Measurements from ENCODE around the gene RHBDF1. TPM values are rescaled to one million over a fixed set of nuclear protein-coding genes. Genes with fewer than 3 reads are reported as not detected.

Gene RHBDF1
- total and polyA plus RNA-seq, 2 of the 13 experiments (the other 11 are each of a cell fraction or from before 2014, with no cell fraction given), result 5.4 to 26.9 TPM

DNA sequence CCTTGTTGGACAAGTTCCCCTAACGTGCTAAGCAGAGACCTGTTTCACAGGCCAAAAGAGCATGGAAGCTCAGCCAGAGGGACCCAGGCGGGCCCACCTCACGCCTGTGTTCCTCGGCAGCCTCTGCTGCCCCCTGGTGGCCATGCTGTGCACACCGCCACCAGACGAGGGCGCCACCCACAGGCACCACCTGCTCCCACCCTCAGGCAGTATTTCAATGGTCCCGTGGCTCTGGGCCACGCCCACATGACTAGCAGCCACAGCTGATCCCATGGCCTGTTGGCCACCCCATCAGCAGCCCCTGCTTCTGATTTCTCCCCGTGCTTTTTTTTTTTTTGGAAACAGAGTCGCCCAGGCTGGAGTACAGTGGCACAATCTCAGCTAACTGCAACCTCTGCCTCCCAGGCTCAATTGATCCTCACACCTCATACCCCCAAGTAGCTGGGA, 24.5 kb upstream of the RHBDF1 start (continued):
- TF ChIP-seq GABPB1 (CRISPR knock-in tag; IDR thresholded peaks at IDR 0.05) (peak; percentile 67), PCBP1 (IDR thresholded peaks at IDR 0.05; ENCODE audit: borderline replicate concordance, low read depth, low read length) (no peak), ZNF292 (CRISPR knock-in tag; IDR thresholded peaks at IDR 0.05; ENCODE audit: borderline replicate concordance, low read depth) (no peak), HDAC1 (CRISPR knock-in tag; IDR thresholded peaks at IDR 0.05) (no peak), FOXA1 (IDR thresholded peaks at IDR 0.05) (no peak), FOXA1 (CRISPR knock-in tag; IDR thresholded peaks at IDR 0.05) (peak; percentile 42; the same call in 1 of the 2 replicates), ZNF83 (CRISPR knock-in tag; IDR thresholded peaks at IDR 0.05; ENCODE audit: borderline replicate concordance) (no peak), LRRFIP1 (CRISPR knock-in tag; conservative IDR thresholded peaks at IDR 0.05) (no peak), JARID2 (CRISPR knock-in tag; IDR thresholded peaks at IDR 0.05; ENCODE audit: insufficient replicate concordance) (peak; percentile 48), ZNF687 (CRISPR knock-in tag; IDR thresholded peaks at IDR 0.05) (peak; percentile 72), ZNF317 (CRISPR knock-in tag; IDR thresholded peaks at IDR 0.05) (0 out of 2 replicates have a peak, but pooled peaks have one; percentile 56), HNRNPK (IDR thresholded peaks at IDR 0.05; ENCODE audit: low read depth, low read length, poor library complexity, severe bottlenecking) (no peak), CBFB (CRISPR knock-in tag; IDR thresholded peaks at IDR 0.05) (peak; percentile 60; the same call in 1 of the 2 replicates)
- TF ChIP-seq, protein P1, sequence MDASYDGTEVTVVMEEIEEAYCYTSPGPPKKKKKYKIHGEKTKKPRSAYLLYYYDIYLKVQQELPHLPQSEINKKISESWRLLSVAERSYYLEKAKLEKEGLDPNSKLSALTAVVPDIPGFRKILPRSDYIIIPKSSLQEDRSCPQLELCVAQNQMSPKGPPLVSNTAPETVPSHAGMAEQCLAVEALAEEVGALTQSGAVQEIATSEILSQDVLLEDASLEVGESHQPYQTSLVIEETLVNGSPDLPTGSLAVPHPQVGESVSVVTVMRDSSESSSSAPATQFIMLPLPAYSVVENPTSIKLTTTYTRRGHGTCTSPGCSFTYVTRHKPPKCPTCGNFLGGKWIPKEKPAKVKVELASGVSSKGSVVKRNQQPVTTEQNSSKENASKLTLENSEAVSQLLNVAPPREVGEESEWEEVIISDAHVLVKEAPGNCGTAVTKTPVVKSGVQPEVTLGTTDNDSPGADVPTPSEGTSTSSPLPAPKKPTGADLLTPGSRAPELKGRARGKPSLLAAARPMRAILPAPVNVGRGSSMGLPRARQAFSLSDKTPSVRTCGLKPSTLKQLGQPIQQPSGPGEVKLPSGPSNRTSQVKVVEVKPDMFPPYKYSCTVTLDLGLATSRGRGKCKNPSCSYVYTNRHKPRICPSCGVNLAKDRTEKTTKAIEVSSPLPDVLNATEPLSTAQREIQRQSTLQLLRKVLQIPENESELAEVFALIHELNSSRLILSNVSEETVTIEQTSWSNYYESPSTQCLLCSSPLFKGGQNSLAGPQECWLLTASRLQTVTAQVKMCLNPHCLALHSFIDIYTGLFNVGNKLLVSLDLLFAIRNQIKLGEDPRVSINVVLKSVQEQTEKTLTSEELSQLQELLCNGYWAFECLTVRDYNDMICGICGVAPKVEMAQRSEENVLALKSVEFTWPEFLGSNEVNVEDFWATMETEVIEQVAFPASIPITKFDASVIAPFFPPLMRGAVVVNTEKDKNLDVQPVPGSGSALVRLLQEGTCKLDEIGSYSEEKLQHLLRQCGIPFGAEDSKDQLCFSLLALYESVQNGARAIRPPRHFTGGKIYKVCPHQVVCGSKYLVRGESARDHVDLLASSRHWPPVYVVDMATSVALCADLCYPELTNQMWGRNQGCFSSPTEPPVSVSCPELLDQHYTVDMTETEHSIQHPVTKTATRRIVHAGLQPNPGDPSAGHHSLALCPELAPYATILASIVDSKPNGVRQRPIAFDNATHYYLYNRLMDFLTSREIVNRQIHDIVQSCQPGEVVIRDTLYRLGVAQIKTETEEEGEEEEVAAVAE (CRISPR knock-in tag; IDR thresholded peaks at IDR 0.05; ENCODE audit: borderline replicate concordance), result no peak
- TF ChIP-seq, protein P2, sequence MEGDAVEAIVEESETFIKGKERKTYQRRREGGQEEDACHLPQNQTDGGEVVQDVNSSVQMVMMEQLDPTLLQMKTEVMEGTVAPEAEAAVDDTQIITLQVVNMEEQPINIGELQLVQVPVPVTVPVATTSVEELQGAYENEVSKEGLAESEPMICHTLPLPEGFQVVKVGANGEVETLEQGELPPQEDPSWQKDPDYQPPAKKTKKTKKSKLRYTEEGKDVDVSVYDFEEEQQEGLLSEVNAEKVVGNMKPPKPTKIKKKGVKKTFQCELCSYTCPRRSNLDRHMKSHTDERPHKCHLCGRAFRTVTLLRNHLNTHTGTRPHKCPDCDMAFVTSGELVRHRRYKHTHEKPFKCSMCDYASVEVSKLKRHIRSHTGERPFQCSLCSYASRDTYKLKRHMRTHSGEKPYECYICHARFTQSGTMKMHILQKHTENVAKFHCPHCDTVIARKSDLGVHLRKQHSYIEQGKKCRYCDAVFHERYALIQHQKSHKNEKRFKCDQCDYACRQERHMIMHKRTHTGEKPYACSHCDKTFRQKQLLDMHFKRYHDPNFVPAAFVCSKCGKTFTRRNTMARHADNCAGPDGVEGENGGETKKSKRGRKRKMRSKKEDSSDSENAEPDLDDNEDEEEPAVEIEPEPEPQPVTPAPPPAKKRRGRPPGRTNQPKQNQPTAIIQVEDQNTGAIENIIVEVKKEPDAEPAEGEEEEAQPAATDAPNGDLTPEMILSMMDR (CRISPR knock-in tag; IDR thresholded peaks at IDR 0.05), result peak; percentile 100

Data from HepG2 (cell line).